HG02610 (cell line): ENCODE results near the gene DCXR.
"Not testable (repeated sequence)": the region's sequence is repeated elsewhere in the genome, so short reads cannot be mapped to it uniquely, and the experiment has no call there.

ENCODE experiments used
- ATAC-seq: cut with Tn5 transposase; IDR thresholded peaks from one replicate; pipeline ENCODE4 v1.9.1; 2021; ENCODE audit warnings: mild to moderate bottlenecking, moderate library complexity; ENCODE audit not compliant: unreplicated experiment

The DCXR gene

GRCh38 chr17:82042649-82043048 lies 5.2 kb upstream of the DCXR start:
- ATAC-seq = no peak

- no peak for ATAC-seq
Observed at GRCh38 chr17:82041144-82041814, 3.8 kb upstream of the DCXR start.

GRCh38 chr17:82039695-82040299 lies 2.3 kb upstream of the DCXR start:
- ATAC-seq = no peak

- ATAC-seq = not testable (repeated sequence)
Observed at GRCh38 chr17:82038796-82039409, 1.4 kb upstream of the DCXR start.

- ATAC-seq = no peak
Observed at GRCh38 chr17:82037889-82038195, 345 bp upstream of the DCXR start.

GRCh38 chr17:82036634-82037091 lies 834 bp downstream of the DCXR start:
- no peak for ATAC-seq

GRCh38 chr17:82035956-82036633 lies 1.4 kb downstream of the DCXR start:
- no peak for ATAC-seq

GRCh38 chr17:82035488-82035887 lies 2.0 kb downstream of the DCXR start:
- no peak for ATAC-seq

GRCh38 chr17:82034371-82035011 lies 3.0 kb downstream of the DCXR start:
- no peak for ATAC-seq

GRCh38 chr17:82033359-82034085 lies 4.0 kb downstream of the DCXR start:
- ATAC-seq = no peak

GRCh38 chr17:82031885-82032627 lies 5.4 kb downstream of the DCXR start:
- ATAC-seq = no peak

- ATAC-seq = no peak
Observed at GRCh38 chr17:82031303-82031884, 6.1 kb downstream of the DCXR start, which contains the start of gene RAC3. Gene RAC3, plus strand, starts transcription at chr17:82031678. Its CDS starts 84 bp downstream, at chr17:82031762.

GRCh38 chr17:82030470-82031302 lies 6.8 kb downstream of the DCXR start:
- peak; percentile 45 for ATAC-seq

- ATAC-seq = no peak
Observed at GRCh38 chr17:82029990-82030469, 7.5 kb downstream of the DCXR start.

GRCh38 chr17:82029391-82029790 lies 8.1 kb downstream of the DCXR start:
- no peak for ATAC-seq

GRCh38 chr17:82028966-82029365 lies 8.5 kb downstream of the DCXR start:
- ATAC-seq = no peak

GRCh38 chr17:82028246-82028645 lies 9.3 kb downstream of the DCXR start:
- no peak for ATAC-seq

- ATAC-seq = no peak
Observed at GRCh38 chr17:82025401-82026107, 11.9 kb downstream of the DCXR start.
